HCT116 (cell line): ENCODE measurements around the gene PEF1. TPM values are rescaled to one million over a fixed set of nuclear protein-coding genes. Genes with fewer than 3 reads are reported as not detected.

Experiments used
- ATAC-seq: fragments of 200-7000 bp; cut with Tn5 transposase; 2 replicates; pipeline ENCODE4 v1.9.1; 2020; ENCODE audit warnings: mild to moderate bottlenecking, moderate library complexity
- BruUV-seq: library from RNA; stranded (reverse); fragments of 400-500 nt; replicated peaks from 2 replicates; lab custom pipeline; 2021; lab: Mats Ljungman, UMichigan
- CTCF ChIA-PET: fragments of 300-600 bp; sonication (Branson Sonifier 250); formaldehyde crosslinking; loops from one replicate; lab custom pipeline; 2021; ENCODE audit warnings: antibody characterized with exemption; lab: Charles Lee
- POLR2A ChIA-PET: fragments of 300-600, 350-600 bp; sonication (Branson Sonifier 250); formaldehyde crosslinking; loops from one replicate; lab custom pipeline; 2021; ENCODE audit warnings: antibody characterized with exemption; lab: Charles Lee
- RAD21 ChIA-PET, 2 experiments: fragments of 300-600 bp; sonication (Branson Sonifier 250); formaldehyde crosslinking; loops; one replicate each; lab custom pipeline; 2023; ENCODE audit warnings: low total read pairs in 2 of 2; ENCODE audit not compliant: uncharacterized antibody in 2 of 2, unreplicated experiment in 2 of 2, low non-redundant PET in 1 of 2; lab: Charles Lee
- DNase-seq: peaks from one replicate; pipeline ENCODE4 v3.0.0-alpha.2; 2010; ENCODE audit warnings: low read depth, low spot score
- H2AFZ ChIP-seq: fragments of 200-600 bp; shearing (Covaris generic), sonication (generic); 2 replicates; pipeline ENCODE4 v1.6.1; 2017; ENCODE audit warnings: low read depth, mixed run types, mixed read lengths, antibody characterized with exemption, low read length; ENCODE audit not compliant: poor library complexity, severe bottlenecking
- H3K27ac ChIP-seq: 2 replicates; pipeline ENCODE4 v1.5.1; 2012; ENCODE audit warnings: low read depth, low read length
- H3K27me3 ChIP-seq: fragments of 200-600 bp; sonication (generic); 2 replicates; pipeline ENCODE4 v1.6.1; 2016; ENCODE audit warnings: mixed run types, low read length, mixed read lengths; ENCODE audit not compliant: insufficient read depth
- H3K36me3 ChIP-seq, 2 experiments: fragments of 200-500 bp in 1 of 2; fragments of 200-600 bp in 1 of 2; sonication (Bioruptor generic) in 1 of 2; sonication (generic) in 1 of 2; 2 replicates each; pipeline versions ENCODE4 v1.5.1 to v1.6.1; 2014 to 2016; ENCODE audit warnings: low read length in 2 of 2, inconsistent platforms in 1 of 2, mixed read lengths in 1 of 2, mixed run types in 1 of 2; ENCODE audit not compliant: insufficient read depth in 2 of 2, control insufficient read depth in 1 of 2
- H3K4me1 ChIP-seq, 2 experiments: fragments of 200-600 bp in 1 of 2; sonication (generic) in 1 of 2; 2 replicates each; pipeline versions ENCODE4 v1.5.1 to v1.6.1; 2012 to 2017; ENCODE audit warnings: low read length in 2 of 2, inconsistent platforms in 1 of 2, mild to moderate bottlenecking in 1 of 2, mixed read lengths in 1 of 2, mixed run types in 1 of 2, moderate library complexity in 1 of 2; ENCODE audit not compliant: insufficient read depth in 2 of 2, control insufficient read depth in 1 of 2
- H3K4me2 ChIP-seq: fragments of 200-600 bp; sonication (generic); 2 replicates; pipeline ENCODE4 v1.6.1; 2017; ENCODE audit warnings: mixed run types, low read length, mixed read lengths
- H3K4me3 ChIP-seq, 2 experiments: fragments of 200-600 bp in 1 of 2; sonication (generic) in 1 of 2; replicated peaks in 1 of 2; 2 replicates each; pipeline ENCODE4 v1.5.1; 2011 to 2016; ENCODE audit warnings: low read length in 2 of 2, control low read depth in 1 of 2, low read depth in 1 of 2, mild to moderate bottlenecking in 1 of 2, mixed read lengths in 1 of 2, mixed run types in 1 of 2
- H3K79me2 ChIP-seq: fragments of 200-600 bp; sonication (generic); 2 replicates; pipeline ENCODE4 v1.6.1; 2017; ENCODE audit warnings: mild to moderate bottlenecking, mixed run types, low read length, moderate library complexity, mixed read lengths; ENCODE audit not compliant: insufficient read depth
- H3K9ac ChIP-seq: fragments of 200-600 bp; sonication (generic); 2 replicates; pipeline ENCODE4 v1.6.1; 2016; ENCODE audit warnings: low read length, mixed read lengths
- H3K9me2 ChIP-seq: fragments of 200-600 bp; sonication (generic), shearing (Covaris generic); 2 replicates; pipeline ENCODE4 v1.6.1; 2017; ENCODE audit warnings: mixed run types, mild to moderate bottlenecking, moderate library complexity; ENCODE audit not compliant: insufficient read depth
- H3K9me3 ChIP-seq, 2 experiments: fragments of 200-500 bp in 1 of 2; fragments of 200-600 bp in 1 of 2; sonication (Bioruptor generic) in 1 of 2; sonication (generic) in 1 of 2; 2 replicates each; pipeline ENCODE4 v1.6.1; 2014 to 2017; ENCODE audit warnings: low read length in 2 of 2, mixed read lengths in 2 of 2, inconsistent platforms in 1 of 2, low read depth in 1 of 2, mild to moderate bottlenecking in 1 of 2, mixed run types in 1 of 2, moderate library complexity in 1 of 2; ENCODE audit not compliant: control insufficient read depth in 1 of 2, insufficient read depth in 1 of 2
- H4K20me1 ChIP-seq: fragments of 200-600 bp; sonication (generic), shearing (Covaris generic); 2 replicates; pipeline ENCODE4 v1.6.1; 2017; ENCODE audit warnings: mixed run types, mild to moderate bottlenecking, moderate library complexity; ENCODE audit not compliant: insufficient read depth
- CBX3 ChIP-seq: IDR thresholded peaks from 2 replicates; pipeline ENCODE4 v1.6.1; 2012; ENCODE audit warnings: low read depth
- EGR1 ChIP-seq: IDR thresholded peaks from 2 replicates; pipeline ENCODE4 v1.6.1; 2012; ENCODE audit warnings: low read depth
- ELF1 ChIP-seq: IDR thresholded peaks from 2 replicates; pipeline ENCODE4 v1.6.1; 2012; ENCODE audit warnings: low read depth, borderline replicate concordance
- EZH2 ChIP-seq: fragments of 200-600 bp; sonication (generic); IDR thresholded peaks from 2 replicates; pipeline ENCODE4 v1.6.1; 2017; ENCODE audit warnings: antibody characterized with exemption, mixed run types
- FOSL1 ChIP-seq: IDR thresholded peaks from 2 replicates; pipeline ENCODE4 v1.6.1; 2012; ENCODE audit warnings: low read depth
- POLR2AphosphoS5 ChIP-seq: IDR thresholded peaks from 2 replicates; pipeline ENCODE4 v1.6.1; 2011; ENCODE audit warnings: mild to moderate bottlenecking, low read depth, low read length, moderate library complexity
- SIN3A ChIP-seq: IDR thresholded peaks from 2 replicates; pipeline ENCODE4 v1.6.1; 2012; ENCODE audit warnings: low read depth
- SP1 ChIP-seq: IDR thresholded peaks from 2 replicates; pipeline ENCODE4 v1.6.1; 2012; ENCODE audit warnings: low read depth
- TCF7L2 ChIP-seq: IDR thresholded peaks from 2 replicates; pipeline ENCODE4 v1.7.0; 2011; ENCODE audit warnings: borderline replicate concordance, inconsistent platforms; ENCODE audit not compliant: insufficient read depth, insufficient read length; ENCODE audit errors: extremely low read depth
- YY1 ChIP-seq: IDR thresholded peaks from 2 replicates; pipeline ENCODE4 v1.6.1; 2011; ENCODE audit warnings: low read length, low read depth, moderate library complexity, mild to moderate bottlenecking; ENCODE audit not compliant: insufficient replicate concordance; ENCODE audit errors: extremely low read depth
- intact Hi-C: fragments of 100-400 bp; cut with micrococcal nuclease; formaldehyde crosslinking; loops from 2 replicates; pipeline ENCODE4 v1.10.0; 2022
- total RNA-seq: library from RNA; stranded (reverse); gene quantifications from one replicate; pipeline ENCODE4 v1.2.1, GENCODE V29; 2021; ENCODE audit not compliant: unreplicated experiment
- TF ChIP-seq, protein P1 (sequence below), 3 experiments: fragments of 200-600 bp in 1 of 3; sonication (generic) in 1 of 3; IDR thresholded peaks in 2 of 3; conservative IDR thresholded peaks in 1 of 3; 2 replicates each; pipeline ENCODE4 v1.5.1; 2012 to 2017; ENCODE audit warnings: low read depth in 2 of 3, low read length in 2 of 3, antibody characterized with exemption in 1 of 3, borderline replicate concordance in 1 of 3, control low read depth in 1 of 3, mild to moderate bottlenecking in 1 of 3, mixed read lengths in 1 of 3, mixed run types in 1 of 3, moderate library complexity in 1 of 3; ENCODE audit not compliant: insufficient read depth in 1 of 3
- TF ChIP-seq, protein P2 (sequence below): IDR thresholded peaks from 2 replicates; pipeline ENCODE4 v1.6.1; 2012
- TF ChIP-seq, protein P3 (sequence below): IDR thresholded peaks from 2 replicates; pipeline ENCODE4 v1.6.1; 2011; ENCODE audit warnings: mild to moderate bottlenecking, low read length, moderate library complexity; ENCODE audit not compliant: insufficient replicate concordance; ENCODE audit errors: extremely low read depth
- TF ChIP-seq, protein P4 (sequence below): IDR thresholded peaks from 2 replicates; pipeline ENCODE4 v1.6.1; 2012

The PEF1 gene
- total RNA-seq, 1 experiment from 2014 or later = 37.6 TPM

DNA sequence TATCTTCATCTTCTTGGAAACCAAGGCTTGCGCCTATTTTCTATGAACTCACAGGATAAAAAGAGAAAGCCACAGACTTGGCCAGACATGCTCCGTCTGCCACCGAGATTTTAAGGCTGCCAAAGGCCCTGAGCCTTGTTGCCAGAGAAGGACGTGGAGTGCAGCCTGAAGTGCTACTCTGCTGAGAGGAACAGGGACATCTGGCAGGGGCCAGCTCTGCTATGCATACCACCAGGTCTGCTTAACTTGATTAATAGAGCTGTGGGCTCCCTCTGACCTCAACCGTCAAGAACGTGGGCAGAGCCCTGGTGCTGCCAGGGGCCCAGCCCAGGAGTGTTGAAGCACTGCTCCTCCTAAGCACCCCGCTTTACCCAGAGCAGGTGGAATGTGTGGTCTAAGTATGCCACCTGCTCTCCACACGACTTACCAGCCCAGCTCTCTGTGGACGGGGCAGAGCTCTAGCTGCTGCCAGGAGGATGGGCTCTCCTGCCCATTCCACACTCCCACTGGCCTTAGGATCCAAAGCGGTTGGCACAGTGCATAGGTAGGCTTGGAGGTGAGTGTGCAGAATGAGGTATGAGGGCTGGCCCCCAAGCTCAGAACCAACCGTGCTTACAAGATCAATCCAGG lies 16.6 kb downstream of the PEF1 start:
- Histone ChIP-seq H3K9me3 (no peaks in the 10 kb centered on the region), H3K4me1 (no peaks in the 10 kb centered on the region; a peak in 1 of 4 replicates), H3K9ac (no peak overlapping the region), H3K79me2 (no peaks in the 10 kb centered on the region), H2AFZ (no peak overlapping the region), H3K4me3 (no peak overlapping the region), H3K9me2 (no peaks in the 10 kb centered on the region), H3K36me3 (peaks cover 9 to 34% of the 10 kb centered on the region in 2 experiments; a peak in 3 of 4 replicates), H4K20me1 (no peaks in the 10 kb centered on the region), H3K27ac (no peak overlapping the region), H3K27me3 (no peaks in the 10 kb centered on the region), H3K4me2 (no peak overlapping the region)
- no peak for DNase-seq
- CTCF ChIA-PET = no interaction called here
- BruUV-seq = no TSS peak
- intact Hi-C loops = no loop called here
- RAD21 ChIA-PET = no interaction called here
- no peak for TF ChIP-seq FOSL1
- no peak for ATAC-seq
- POLR2A ChIA-PET = no interaction called here

DNA sequence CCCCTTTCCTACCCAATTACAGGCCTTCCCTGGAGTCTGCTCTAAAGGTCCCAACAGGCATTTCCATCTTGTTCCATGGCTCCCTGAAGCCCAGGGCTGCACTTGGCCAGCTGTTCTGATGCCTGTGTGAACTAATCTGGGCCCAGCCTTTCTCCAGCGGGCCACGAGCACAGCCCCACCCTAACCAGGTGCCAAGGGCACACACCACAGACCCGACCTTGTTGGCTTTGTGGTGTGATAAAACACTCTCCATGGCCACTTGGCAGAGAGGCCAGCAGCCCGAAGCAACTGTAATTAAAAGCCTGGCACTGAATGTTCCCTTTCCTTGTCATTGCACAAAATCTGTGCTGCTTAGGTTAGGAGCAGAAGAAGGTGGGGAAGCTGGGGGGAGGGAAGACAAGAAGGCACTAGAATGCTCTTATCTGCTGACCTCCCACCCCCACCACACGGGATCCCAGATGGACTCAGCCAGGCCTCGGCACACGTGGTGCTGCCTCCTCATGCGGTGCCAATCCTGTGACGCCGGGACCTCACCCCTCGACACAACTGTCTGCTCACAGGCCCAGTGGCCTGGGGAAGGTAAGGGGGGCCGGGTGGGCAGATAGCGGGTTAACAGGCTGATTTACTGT lies 17.3 kb downstream of the PEF1 start:
- H3K27ac ChIP-seq = no peak overlapping the region
- intact Hi-C loops = no loop called here
- ChIA-PET POLR2A (no interaction called here), CTCF (no interaction called here), RAD21 (no interaction called here)
- H3K4me1 ChIP-seq = no peaks in the 10 kb centered on the region; a peak in 1 of 4 replicates
- H3K27me3 ChIP-seq = no peaks in the 10 kb centered on the region
- no TSS peak for BruUV-seq
- DNase-seq (no peak), ATAC-seq (no peak)
- H3K9ac ChIP-seq = no peak overlapping the region
- H3K36me3 ChIP-seq = peaks cover 9 to 28% of the 10 kb centered on the region in 2 experiments; a peak in 3 of 4 replicates
- H3K4me3 ChIP-seq = no peak overlapping the region
- H4K20me1 ChIP-seq = no peaks in the 10 kb centered on the region
- no peak overlapping the region for H3K4me2 ChIP-seq
- H3K9me2 ChIP-seq = no peaks in the 10 kb centered on the region
- H3K9me3 ChIP-seq = no peaks in the 10 kb centered on the region
- H2AFZ ChIP-seq = no peak overlapping the region
- no peaks in the 10 kb centered on the region for H3K79me2 ChIP-seq
- TF ChIP-seq SP1 (no peak), CBX3 (no peak), SIN3A (no peak), YY1 (no peak), TCF7L2 (no peak), POLR2AphosphoS5 (no peak), EGR1 (no peak), EZH2 (no peak), ELF1 (no peak)
- TF ChIP-seq, protein P1, sequence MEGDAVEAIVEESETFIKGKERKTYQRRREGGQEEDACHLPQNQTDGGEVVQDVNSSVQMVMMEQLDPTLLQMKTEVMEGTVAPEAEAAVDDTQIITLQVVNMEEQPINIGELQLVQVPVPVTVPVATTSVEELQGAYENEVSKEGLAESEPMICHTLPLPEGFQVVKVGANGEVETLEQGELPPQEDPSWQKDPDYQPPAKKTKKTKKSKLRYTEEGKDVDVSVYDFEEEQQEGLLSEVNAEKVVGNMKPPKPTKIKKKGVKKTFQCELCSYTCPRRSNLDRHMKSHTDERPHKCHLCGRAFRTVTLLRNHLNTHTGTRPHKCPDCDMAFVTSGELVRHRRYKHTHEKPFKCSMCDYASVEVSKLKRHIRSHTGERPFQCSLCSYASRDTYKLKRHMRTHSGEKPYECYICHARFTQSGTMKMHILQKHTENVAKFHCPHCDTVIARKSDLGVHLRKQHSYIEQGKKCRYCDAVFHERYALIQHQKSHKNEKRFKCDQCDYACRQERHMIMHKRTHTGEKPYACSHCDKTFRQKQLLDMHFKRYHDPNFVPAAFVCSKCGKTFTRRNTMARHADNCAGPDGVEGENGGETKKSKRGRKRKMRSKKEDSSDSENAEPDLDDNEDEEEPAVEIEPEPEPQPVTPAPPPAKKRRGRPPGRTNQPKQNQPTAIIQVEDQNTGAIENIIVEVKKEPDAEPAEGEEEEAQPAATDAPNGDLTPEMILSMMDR (IDR thresholded peaks at IDR 0.05 in 2 of 3, conservative IDR thresholded peaks at IDR 0.05 in 1 of 3; ENCODE audit: borderline replicate concordance in 1 of 3, insufficient read depth in 1 of 3, low read depth in 2 of 3, low read length in 2 of 3) = no peak
- TF ChIP-seq, protein P2, sequence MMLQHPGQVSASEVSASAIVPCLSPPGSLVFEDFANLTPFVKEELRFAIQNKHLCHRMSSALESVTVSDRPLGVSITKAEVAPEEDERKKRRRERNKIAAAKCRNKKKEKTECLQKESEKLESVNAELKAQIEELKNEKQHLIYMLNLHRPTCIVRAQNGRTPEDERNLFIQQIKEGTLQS = no peak
- TF ChIP-seq, protein P3, sequence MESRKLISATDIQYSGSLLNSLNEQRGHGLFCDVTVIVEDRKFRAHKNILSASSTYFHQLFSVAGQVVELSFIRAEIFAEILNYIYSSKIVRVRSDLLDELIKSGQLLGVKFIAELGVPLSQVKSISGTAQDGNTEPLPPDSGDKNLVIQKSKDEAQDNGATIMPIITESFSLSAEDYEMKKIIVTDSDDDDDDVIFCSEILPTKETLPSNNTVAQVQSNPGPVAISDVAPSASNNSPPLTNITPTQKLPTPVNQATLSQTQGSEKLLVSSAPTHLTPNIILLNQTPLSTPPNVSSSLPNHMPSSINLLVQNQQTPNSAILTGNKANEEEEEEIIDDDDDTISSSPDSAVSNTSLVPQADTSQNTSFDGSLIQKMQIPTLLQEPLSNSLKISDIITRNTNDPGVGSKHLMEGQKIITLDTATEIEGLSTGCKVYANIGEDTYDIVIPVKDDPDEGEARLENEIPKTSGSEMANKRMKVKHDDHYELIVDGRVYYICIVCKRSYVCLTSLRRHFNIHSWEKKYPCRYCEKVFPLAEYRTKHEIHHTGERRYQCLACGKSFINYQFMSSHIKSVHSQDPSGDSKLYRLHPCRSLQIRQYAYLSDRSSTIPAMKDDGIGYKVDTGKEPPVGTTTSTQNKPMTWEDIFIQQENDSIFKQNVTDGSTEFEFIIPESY = no peak
- TF ChIP-seq, protein P4, sequence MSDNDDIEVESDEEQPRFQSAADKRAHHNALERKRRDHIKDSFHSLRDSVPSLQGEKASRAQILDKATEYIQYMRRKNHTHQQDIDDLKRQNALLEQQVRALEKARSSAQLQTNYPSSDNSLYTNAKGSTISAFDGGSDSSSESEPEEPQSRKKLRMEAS = no peak
